PFSK-1 (cell line): ENCODE measurements around the gene KMT2E.

Source experiments
- POLR2AphosphoS5 ChIP-seq: IDR thresholded peaks from 2 replicates; pipeline ENCODE4 v1.6.1; 2012; ENCODE audit warnings: low read depth, mild to moderate bottlenecking, control low read depth, low read length, moderate library complexity
- TAF1 ChIP-seq: IDR thresholded peaks from 2 replicates; pipeline ENCODE4 v1.6.1; 2012; ENCODE audit warnings: low read length, control low read depth, borderline replicate concordance; ENCODE audit not compliant: insufficient read depth
- TF ChIP-seq, protein P1 (sequence below), 2 experiments: IDR thresholded peaks; 2 replicates each; pipeline versions ENCODE4 v1.6.1 to v1.8.0; 2011 to 2012; ENCODE audit warnings: low read depth in 2 of 2, low read length in 2 of 2, control low read depth in 1 of 2, inconsistent platforms in 1 of 2, mild to moderate bottlenecking in 1 of 2, moderate library complexity in 1 of 2; ENCODE audit not compliant: insufficient read depth in 1 of 2

DNA sequence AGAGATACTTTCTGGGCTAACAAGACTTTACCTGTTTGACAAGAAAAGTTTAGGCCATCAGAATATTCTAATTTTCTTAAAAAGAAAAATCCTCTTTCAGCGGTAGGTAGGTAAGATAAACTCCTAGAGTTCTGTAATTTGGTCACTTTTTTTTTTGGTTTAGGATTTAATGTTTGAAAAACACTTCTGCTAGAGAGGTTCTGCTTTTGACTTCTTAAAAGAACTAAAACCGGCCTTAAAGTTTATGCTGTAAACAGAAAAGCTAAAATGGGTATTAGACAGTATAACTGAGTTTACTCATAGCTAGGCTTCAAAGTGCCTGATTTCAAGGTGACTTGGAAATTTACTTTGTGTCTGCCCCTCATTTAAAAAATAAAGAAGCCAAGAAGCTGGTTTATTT, 21.7 kb upstream of the KMT2E start:
- TF ChIP-seq POLR2AphosphoS5 (no peak), TAF1 (no peak)
- TF ChIP-seq, protein P1, sequence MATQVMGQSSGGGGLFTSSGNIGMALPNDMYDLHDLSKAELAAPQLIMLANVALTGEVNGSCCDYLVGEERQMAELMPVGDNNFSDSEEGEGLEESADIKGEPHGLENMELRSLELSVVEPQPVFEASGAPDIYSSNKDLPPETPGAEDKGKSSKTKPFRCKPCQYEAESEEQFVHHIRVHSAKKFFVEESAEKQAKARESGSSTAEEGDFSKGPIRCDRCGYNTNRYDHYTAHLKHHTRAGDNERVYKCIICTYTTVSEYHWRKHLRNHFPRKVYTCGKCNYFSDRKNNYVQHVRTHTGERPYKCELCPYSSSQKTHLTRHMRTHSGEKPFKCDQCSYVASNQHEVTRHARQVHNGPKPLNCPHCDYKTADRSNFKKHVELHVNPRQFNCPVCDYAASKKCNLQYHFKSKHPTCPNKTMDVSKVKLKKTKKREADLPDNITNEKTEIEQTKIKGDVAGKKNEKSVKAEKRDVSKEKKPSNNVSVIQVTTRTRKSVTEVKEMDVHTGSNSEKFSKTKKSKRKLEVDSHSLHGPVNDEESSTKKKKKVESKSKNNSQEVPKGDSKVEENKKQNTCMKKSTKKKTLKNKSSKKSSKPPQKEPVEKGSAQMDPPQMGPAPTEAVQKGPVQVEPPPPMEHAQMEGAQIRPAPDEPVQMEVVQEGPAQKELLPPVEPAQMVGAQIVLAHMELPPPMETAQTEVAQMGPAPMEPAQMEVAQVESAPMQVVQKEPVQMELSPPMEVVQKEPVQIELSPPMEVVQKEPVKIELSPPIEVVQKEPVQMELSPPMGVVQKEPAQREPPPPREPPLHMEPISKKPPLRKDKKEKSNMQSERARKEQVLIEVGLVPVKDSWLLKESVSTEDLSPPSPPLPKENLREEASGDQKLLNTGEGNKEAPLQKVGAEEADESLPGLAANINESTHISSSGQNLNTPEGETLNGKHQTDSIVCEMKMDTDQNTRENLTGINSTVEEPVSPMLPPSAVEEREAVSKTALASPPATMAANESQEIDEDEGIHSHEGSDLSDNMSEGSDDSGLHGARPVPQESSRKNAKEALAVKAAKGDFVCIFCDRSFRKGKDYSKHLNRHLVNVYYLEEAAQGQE (IDR thresholded peaks at IDR 0.05; ENCODE audit: insufficient read depth in 1 of 2, low read depth in 2 of 2, low read length in 2 of 2), result no peak
